MM.1S (cell line): ENCODE measurements around the gene PDE11A.

Experiments used
- DNase-seq: peaks from one replicate; pipeline ENCODE4 v3.0.0-alpha.2; 2015
- H2AFZ ChIP-seq: fragments of 300-600 bp; sonication (generic); 2 replicates; pipeline ENCODE4 v1.6.0; 2016; ENCODE audit warnings: antibody characterized with exemption, low read length
- H3F3A ChIP-seq: fragments of 300-600 bp; sonication (generic); 2 replicates; pipeline ENCODE4 v1.6.1; 2016; ENCODE audit warnings: mild to moderate bottlenecking, antibody characterized with exemption, low read length, moderate library complexity, mixed read lengths; ENCODE audit not compliant: insufficient read depth
- H3K27ac ChIP-seq: fragments of 300-600 bp; sonication (generic); 2 replicates; pipeline ENCODE4 v1.5.1; 2016; ENCODE audit warnings: mild to moderate bottlenecking, low read length
- H3K27me3 ChIP-seq: fragments of 300-600 bp; sonication (generic); replicated peaks from 2 replicates; pipeline ENCODE4 v1.6.0; 2016; ENCODE audit warnings: low read length; ENCODE audit not compliant: insufficient read depth
- H3K36me3 ChIP-seq: fragments of 300-600 bp; sonication (generic); replicated peaks from 2 replicates; pipeline ENCODE4 v1.6.1; 2016; ENCODE audit warnings: mild to moderate bottlenecking, low read length, mixed read lengths; ENCODE audit not compliant: insufficient read depth
- H3K4me1 ChIP-seq: fragments of 300-600 bp; sonication (generic); 2 replicates; pipeline ENCODE4 v1.6.1; 2016; ENCODE audit warnings: low read length, mixed read lengths
- H3K4me2 ChIP-seq: fragments of 300-600 bp; sonication (generic); 2 replicates; pipeline ENCODE4 v1.6.0; 2016; ENCODE audit warnings: low read depth, low read length
- H3K4me3 ChIP-seq: fragments of 300-600 bp; sonication (generic); 2 replicates; pipeline ENCODE4 v1.5.1; 2016; ENCODE audit warnings: low read length, mixed read lengths
- H3K79me2 ChIP-seq: fragments of 300-600 bp; sonication (generic); 2 replicates; pipeline ENCODE4 v1.6.1; 2016; ENCODE audit warnings: mixed run types, low read length, mixed read lengths
- H3K9ac ChIP-seq: fragments of 300-600 bp; sonication (generic); 2 replicates; pipeline ENCODE4 v1.6.1; 2016; ENCODE audit warnings: low read length, mixed read lengths
- H3K9me2 ChIP-seq: fragments of 300-600 bp; sonication (generic); replicated peaks from 2 replicates; pipeline ENCODE4 v1.6.1; 2016; ENCODE audit warnings: mild to moderate bottlenecking, low read length, mixed read lengths; ENCODE audit not compliant: insufficient read depth
- H3K9me3 ChIP-seq: fragments of 300-600 bp; sonication (generic); replicated peaks from 2 replicates; pipeline ENCODE4 v1.6.1; 2016; ENCODE audit warnings: mild to moderate bottlenecking, low read length, mixed read lengths; ENCODE audit not compliant: insufficient read depth
- H4K20me1 ChIP-seq: fragments of 300-600 bp; sonication (generic); 2 replicates; pipeline ENCODE4 v1.6.1; 2016; ENCODE audit warnings: mild to moderate bottlenecking, low read length, moderate library complexity, mixed read lengths; ENCODE audit not compliant: insufficient read depth
- EZH2 ChIP-seq: fragments of 300-600 bp; sonication (generic); optimal IDR thresholded peaks from 2 replicates; pipeline ENCODE3; 2017; ENCODE audit warnings: low read depth, mild to moderate bottlenecking, antibody characterized with exemption, low read length, mixed read lengths
- EZH2phosphoT487 ChIP-seq: fragments of 300-600 bp; sonication (generic); IDR thresholded peaks from 2 replicates; pipeline ENCODE4 v1.6.1; 2018; ENCODE audit warnings: antibody characterized with exemption, low read length
- TF ChIP-seq, protein P1 (sequence below): fragments of 300-600 bp; sonication (generic); IDR thresholded peaks from 2 replicates; pipeline ENCODE4 v1.5.1; 2016; ENCODE audit warnings: antibody characterized with exemption, low read length, mixed read lengths

PDE11A gene

DNA sequence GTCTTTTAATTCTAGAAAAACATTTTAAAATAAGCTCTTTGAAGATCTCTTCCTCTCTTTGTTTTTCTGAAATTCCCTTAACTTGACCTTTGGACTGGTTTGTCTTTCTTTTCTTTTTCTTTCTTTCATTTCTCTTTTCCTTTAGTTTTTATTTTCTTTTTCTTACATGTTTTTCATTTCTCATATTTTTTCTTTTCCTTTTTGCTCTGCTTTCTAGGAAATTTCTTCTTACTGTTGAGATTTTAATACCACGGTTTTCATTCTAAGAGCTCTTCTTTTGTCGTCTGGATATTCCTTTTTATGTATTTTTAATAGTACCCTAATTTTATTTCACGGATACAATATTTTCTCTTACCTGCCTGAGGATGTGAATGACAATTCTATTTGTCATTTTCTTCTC is 342.2 kb downstream of the PDE11A start:
- Histone ChIP-seq H3K4me1 (0 out of 2 replicates have a peak, but pooled peaks cover 3% of the 10 kb centered on the region), H3F3A (no peaks in the 10 kb centered on the region), H3K9me3 (no peaks in the 10 kb centered on the region), H3K36me3 (no peaks in the 10 kb centered on the region), H2AFZ (no peak overlapping the region), H3K9ac (no peak overlapping the region), H3K27ac (no peak overlapping the region), H3K4me2 (no peak overlapping the region), H3K79me2 (no peaks in the 10 kb centered on the region), H3K9me2 (no peaks in the 10 kb centered on the region), H3K4me3 (no peak overlapping the region), H3K27me3 (no peaks in the 10 kb centered on the region), H4K20me1 (no peaks in the 10 kb centered on the region)
- no peak for TF ChIP-seq EZH2phosphoT487
- TF ChIP-seq, protein P1, sequence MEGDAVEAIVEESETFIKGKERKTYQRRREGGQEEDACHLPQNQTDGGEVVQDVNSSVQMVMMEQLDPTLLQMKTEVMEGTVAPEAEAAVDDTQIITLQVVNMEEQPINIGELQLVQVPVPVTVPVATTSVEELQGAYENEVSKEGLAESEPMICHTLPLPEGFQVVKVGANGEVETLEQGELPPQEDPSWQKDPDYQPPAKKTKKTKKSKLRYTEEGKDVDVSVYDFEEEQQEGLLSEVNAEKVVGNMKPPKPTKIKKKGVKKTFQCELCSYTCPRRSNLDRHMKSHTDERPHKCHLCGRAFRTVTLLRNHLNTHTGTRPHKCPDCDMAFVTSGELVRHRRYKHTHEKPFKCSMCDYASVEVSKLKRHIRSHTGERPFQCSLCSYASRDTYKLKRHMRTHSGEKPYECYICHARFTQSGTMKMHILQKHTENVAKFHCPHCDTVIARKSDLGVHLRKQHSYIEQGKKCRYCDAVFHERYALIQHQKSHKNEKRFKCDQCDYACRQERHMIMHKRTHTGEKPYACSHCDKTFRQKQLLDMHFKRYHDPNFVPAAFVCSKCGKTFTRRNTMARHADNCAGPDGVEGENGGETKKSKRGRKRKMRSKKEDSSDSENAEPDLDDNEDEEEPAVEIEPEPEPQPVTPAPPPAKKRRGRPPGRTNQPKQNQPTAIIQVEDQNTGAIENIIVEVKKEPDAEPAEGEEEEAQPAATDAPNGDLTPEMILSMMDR: no peak
- TF ChIP-seq EZH2: no peak
- DNase-seq: no peak

DNA sequence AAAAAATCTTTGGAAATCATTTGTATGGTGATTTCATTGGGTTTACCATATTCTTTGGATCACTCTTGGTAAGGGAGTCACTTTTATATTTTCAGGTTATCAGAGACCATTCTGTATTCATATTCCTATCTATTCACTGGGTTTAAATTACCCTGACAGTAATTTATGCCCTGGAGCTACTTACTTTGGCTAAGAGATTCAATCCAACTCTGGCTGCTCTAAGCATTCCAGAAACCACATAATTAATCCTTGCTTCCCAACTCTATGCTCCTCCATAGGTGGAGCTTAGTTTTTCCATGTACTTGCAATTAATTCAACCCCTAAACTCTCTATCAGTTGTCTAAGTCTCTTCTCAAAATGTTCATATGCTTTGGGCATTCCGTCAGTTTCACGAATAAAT is 343.7 kb downstream of the PDE11A start:
- no peak overlapping the region for H2AFZ ChIP-seq
- H4K20me1 ChIP-seq: no peaks in the 10 kb centered on the region
- H3K36me3 ChIP-seq: no peaks in the 10 kb centered on the region

DNA sequence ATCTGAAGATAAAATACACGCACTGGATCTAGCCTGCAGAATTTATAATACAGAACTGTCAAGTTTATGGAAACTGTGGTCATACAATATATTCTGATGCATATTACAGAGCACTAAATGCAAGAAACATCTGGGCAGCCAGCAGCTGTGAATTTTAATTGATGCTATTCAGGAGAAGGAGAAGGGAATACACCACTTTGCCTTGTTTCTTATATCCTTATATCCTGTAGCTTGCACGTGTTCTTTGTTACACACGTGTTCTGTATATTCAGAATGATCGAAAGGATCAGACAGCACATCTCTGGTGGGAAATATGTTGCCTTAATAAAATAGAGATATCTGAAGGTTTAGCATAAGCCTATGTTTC is 344.2 kb downstream of the PDE11A start:
- Histone ChIP-seq H4K20me1 (no peaks in the 10 kb centered on the region), H3K4me3 (no peak overlapping the region), H3K9me3 (no peaks in the 10 kb centered on the region), H3K4me1 (0 out of 2 replicates have a peak, but pooled peaks cover 3% of the 10 kb centered on the region), H3K27ac (no peak overlapping the region), H3K27me3 (no peaks in the 10 kb centered on the region), H3K36me3 (no peaks in the 10 kb centered on the region), H3K79me2 (no peaks in the 10 kb centered on the region), H3K4me2 (no peak overlapping the region), H3K9ac (no peak overlapping the region), H3K9me2 (no peaks in the 10 kb centered on the region), H3F3A (no peaks in the 10 kb centered on the region), H2AFZ (no peak overlapping the region)
- TF ChIP-seq EZH2phosphoT487: no peak
- no peak for TF ChIP-seq EZH2
- TF ChIP-seq, protein P1: no peak
- DNase-seq: no peak

More for the DNA sequence above, 343.7 kb downstream of the PDE11A start:
- 0 out of 2 replicates have a peak, but pooled peaks cover 3% of the 10 kb centered on the region for H3K4me1 ChIP-seq
- H3F3A ChIP-seq: no peaks in the 10 kb centered on the region
- no peak for DNase-seq
- no peak overlapping the region for H3K4me2 ChIP-seq
- no peak overlapping the region for H3K27ac ChIP-seq
- no peaks in the 10 kb centered on the region for H3K79me2 ChIP-seq
- H3K9ac ChIP-seq: no peak overlapping the region
- no peaks in the 10 kb centered on the region for H3K27me3 ChIP-seq
- H3K9me2 ChIP-seq: no peaks in the 10 kb centered on the region
- H3K9me3 ChIP-seq: no peaks in the 10 kb centered on the region
- TF ChIP-seq EZH2 (no peak), EZH2phosphoT487 (no peak)
- TF ChIP-seq, protein P1: no peak
- H3K4me3 ChIP-seq: no peak overlapping the region
